RWPE2 (cell line): ENCODE results near the gene ZNF398.

ENCODE experiments used
- ATAC-seq: fragments of 200-7000 bp; cut with Tn5 transposase; 3 replicates; pipeline ENCODE4 v1.9.1; 2021; ENCODE audit warnings: low read depth
- DNase-seq: peaks from one replicate; pipeline ENCODE4 v3.0.0-alpha.2; 2020; ENCODE audit warnings: low spot score
- H3K27ac ChIP-seq: fragments of 450-650 bp; 2 replicates; pipeline ENCODE4 v1.5.1; 2017; ENCODE audit warnings: mild to moderate bottlenecking; ENCODE audit not compliant: poor library complexity, severe bottlenecking
- H3K27me3 ChIP-seq: fragments of 250-450 bp; sonication (Bioruptor Pico); 2 replicates; pipeline ENCODE4 v1.5.1; 2021; ENCODE audit warnings: mild to moderate bottlenecking, moderate library complexity; ENCODE audit not compliant: insufficient read depth, poor library complexity, severe bottlenecking
- H3K36me3 ChIP-seq: fragments of 250-450 bp; sonication (Bioruptor Pico); 2 replicates; pipeline ENCODE4 v1.5.1; 2020; ENCODE audit warnings: low read depth, mild to moderate bottlenecking, moderate library complexity
- H3K4me1 ChIP-seq: fragments of 250-450 bp; sonication (Bioruptor Pico); 2 replicates; pipeline ENCODE4 v1.5.1; 2021; ENCODE audit warnings: mild to moderate bottlenecking, moderate library complexity; ENCODE audit not compliant: insufficient read depth, poor library complexity, severe bottlenecking
- H3K4me3 ChIP-seq: fragments of 250-450 bp; sonication (Bioruptor Pico); 2 replicates; pipeline ENCODE4 v1.5.1; 2021; ENCODE audit warnings: mild to moderate bottlenecking, moderate library complexity; ENCODE audit not compliant: severe bottlenecking
- H3K9me3 ChIP-seq: fragments of 250-450 bp; sonication (Bioruptor Pico); 2 replicates; pipeline ENCODE4 v1.5.1; 2021; ENCODE audit warnings: mild to moderate bottlenecking, moderate library complexity; ENCODE audit not compliant: severe bottlenecking
- CTCF ChIP-seq: fragments of 450-650 bp; IDR thresholded peaks from one replicate; pipeline ENCODE4 v1.5.1; 2017; ENCODE audit warnings: mild to moderate bottlenecking, moderate library complexity; ENCODE audit not compliant: poor library complexity, severe bottlenecking

Gene ZNF398

GRCh38 chr7:149125863-149126661 is 21.2 kb upstream of the ZNF398 start, which contains the start of gene ZNF425:
TSS of gene ZNF425 (minus strand) at chr7:149126324. CDS start at chr7:149126213, 111 bp downstream.
- H3K9me3 ChIP-seq, result peaks cover 3% of the 10 kb centered on the region
- ATAC-seq (peak; percentile 91), DNase-seq (peak; percentile 92)
- peaks cover 26% of the 10 kb centered on the region for H3K36me3 ChIP-seq
- peak within 1 kb of the TSS; percentile 93 for H3K4me3 ChIP-seq
- peak within 1 kb of the TSS; percentile 88 for H3K27ac ChIP-seq
- TF ChIP-seq CTCF, result peak; percentile 97
- H3K27me3 ChIP-seq, result no peaks in the 10 kb centered on the region
- H3K4me1 ChIP-seq, result peaks cover 7% of the 10 kb centered on the region

- Histone ChIP-seq H3K9me3 (peaks cover 3% of the 10 kb centered on the region), H3K36me3 (peaks cover 33% of the 10 kb centered on the region), H3K4me1 (peaks cover 7% of the 10 kb centered on the region), H3K27me3 (no peaks in the 10 kb centered on the region), H3K4me3 (peak overlapping the region; percentile 93), H3K27ac (peak overlapping the region; percentile 88)
- DNase-seq (no peak), ATAC-seq (peak; percentile 47)
- TF ChIP-seq CTCF, result no peak
These were observed 20.5 kb upstream of the ZNF398 start for GRCh38 chr7:149126662-149127266.

GRCh38 chr7:149130572-149131198 is 16.6 kb upstream of the ZNF398 start:
- Histone ChIP-seq H3K27ac (no peak overlapping the region), H3K4me1 (peaks cover 7% of the 10 kb centered on the region), H3K27me3 (no peaks in the 10 kb centered on the region), H3K36me3 (peaks cover 34% of the 10 kb centered on the region), H3K9me3 (peaks cover 3% of the 10 kb centered on the region), H3K4me3 (no peak overlapping the region)
- no peak for ATAC-seq
- no peak for TF ChIP-seq CTCF
- DNase-seq, result no peak

GRCh38 chr7:149133028-149133710 is 14.1 kb upstream of the ZNF398 start:
- Histone ChIP-seq H3K4me3 (no peak overlapping the region), H3K36me3 (peaks cover 37% of the 10 kb centered on the region), H3K9me3 (peaks cover 3% of the 10 kb centered on the region), H3K27ac (no peak overlapping the region), H3K27me3 (no peaks in the 10 kb centered on the region), H3K4me1 (peaks cover 1% of the 10 kb centered on the region)
- TF ChIP-seq CTCF, result no peak
- DNase-seq (no peak), ATAC-seq (no peak)
